Regular cardiac myocyte (primary cell): ENCODE measurements around the gene PEX26. TPM values are rescaled to one million over a fixed set of nuclear protein-coding genes. Genes with fewer than 3 reads are reported as not detected.

ENCODE experiments used
- total RNA-seq: library from RNA; depleted of rRNA; stranded (reverse); fragments of >200 nt; gene quantifications from 2 replicates; pipeline ENCODE4 v1.2.3, GENCODE V29; 2014

PEX26 gene
- 15.5 and 19.2 TPM in 2 replicates for total RNA-seq

GRCh38 chr22:18077639-18078328 is at the start of gene PEX26:
Gene PEX26 (plus strand): TSS chr22:18077990. CDS start chr22:18078377, 387 bp downstream.

GRCh38 chr22:18110194-18110953 is 32.6 kb downstream of the PEX26 start, which contains the start of gene TUBA8:
Gene TUBA8 (plus strand): TSS chr22:18110809. CDS start chr22:18110866, 57 bp downstream.

Other genes starting within 250 kb of the PEX26 start
- gene MICAL3, start 53.4 kb upstream of the PEX26 start, total RNA-seq, result 18.3 and 19.0 TPM in 2 replicates
- 0.56 and 0.58 TPM in 2 replicates for gene TUBA8, start 32.8 kb downstream of the PEX26 start, total RNA-seq
- gene USP18, start 72.2 kb downstream of the PEX26 start, total RNA-seq, result 5.9 and 11.7 TPM in 2 replicates